Astrocyte of the hippocampus (primary cell): ENCODE data around the gene OSBPL8.
A peak's percentile ranks its signal among the peaks of the same experiment; 100 is the strongest.

ENCODE experiments used
- DNase-seq: peaks from one replicate; pipeline ENCODE4 v3.0.0; 2011; ENCODE audit warnings: low read depth, low spot score

Gene OSBPL8

DNA sequence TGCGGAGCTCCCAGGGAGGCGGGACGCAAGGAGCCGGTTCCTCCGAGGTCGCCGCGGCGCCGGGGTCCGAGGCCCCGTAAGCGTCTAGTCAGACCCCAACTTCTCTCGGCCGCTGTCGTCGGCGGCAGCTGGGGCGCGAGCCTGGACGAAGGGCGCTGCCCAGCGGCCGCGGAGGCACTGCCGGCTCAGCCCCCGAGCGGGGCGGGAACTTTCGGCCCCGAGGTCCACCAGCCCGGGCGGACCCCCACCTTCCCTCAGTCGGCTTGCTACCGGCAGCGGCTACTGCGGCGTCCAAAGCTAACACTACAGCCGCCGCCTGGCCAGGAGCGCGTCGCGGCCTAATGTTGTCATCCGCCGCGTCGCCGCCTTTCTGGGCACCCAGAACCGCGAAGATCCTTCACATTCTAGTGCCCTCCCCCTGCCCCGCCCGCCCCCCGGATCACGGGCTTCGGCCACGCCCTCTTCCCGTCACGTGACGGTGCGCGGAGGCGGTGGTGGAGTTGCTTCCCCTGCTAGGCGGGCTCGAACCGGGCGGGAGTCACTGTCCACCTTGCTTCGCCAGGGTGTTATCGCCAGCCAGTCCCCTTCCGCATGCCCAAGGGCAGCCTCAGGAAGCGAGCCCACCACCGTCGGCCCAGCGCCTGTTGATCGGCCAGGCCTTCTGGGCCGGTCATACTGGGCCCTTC, at the start of gene OSBPL8:
Gene OSBPL8, minus strand, starts transcription at position 372 of the 686 bp plus-strand sequence. CDS start 72,220 bp downstream, outside the sequence.
- DNase-seq: peak; percentile 97

GRCh38 chr12:76608070-76608469, 48.5 kb upstream of the OSBPL8 start:
- no peak for DNase-seq

- DNase-seq: no peak
Observed at GRCh38 chr12:76595056-76595455, 35.5 kb upstream of the OSBPL8 start.

- peak; percentile 72 for DNase-seq
Observed at GRCh38 chr12:76591476-76591875, 31.9 kb upstream of the OSBPL8 start.

- DNase-seq: no peak
Observed at GRCh38 chr12:76590131-76590530, 30.6 kb upstream of the OSBPL8 start.

DNA sequence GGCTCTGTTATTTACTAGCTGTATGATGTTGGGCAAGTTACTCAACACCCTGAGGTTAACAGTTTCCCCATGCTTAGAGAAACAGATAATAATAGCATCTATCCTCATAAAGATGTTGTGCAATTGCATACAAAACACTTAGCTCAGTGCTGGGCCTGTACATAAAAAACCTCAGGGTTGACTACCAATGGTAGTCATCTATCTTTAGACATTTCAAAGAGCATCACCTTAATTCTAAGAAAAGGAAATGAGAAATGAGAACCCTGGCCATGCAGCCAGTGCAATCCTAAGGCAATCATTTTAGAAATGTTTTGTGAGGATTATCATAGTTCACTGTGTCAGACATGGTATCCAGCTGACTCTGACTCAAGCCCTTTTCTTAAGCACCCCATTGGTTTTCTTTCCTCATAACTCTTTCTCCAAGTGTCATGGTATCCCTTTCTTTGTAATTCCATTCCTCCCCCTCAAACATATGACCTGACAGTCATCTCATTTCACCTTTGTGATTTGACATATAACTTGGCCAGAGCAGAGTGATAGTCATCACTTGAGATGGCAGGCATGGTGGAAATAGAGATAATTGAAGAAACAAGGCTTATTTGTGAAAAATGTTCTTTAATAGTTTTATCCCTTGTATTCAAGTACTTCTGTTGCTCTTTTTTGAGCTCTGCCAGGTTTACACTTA, 29.5 kb upstream of the OSBPL8 start:
- no peak for DNase-seq

DNA sequence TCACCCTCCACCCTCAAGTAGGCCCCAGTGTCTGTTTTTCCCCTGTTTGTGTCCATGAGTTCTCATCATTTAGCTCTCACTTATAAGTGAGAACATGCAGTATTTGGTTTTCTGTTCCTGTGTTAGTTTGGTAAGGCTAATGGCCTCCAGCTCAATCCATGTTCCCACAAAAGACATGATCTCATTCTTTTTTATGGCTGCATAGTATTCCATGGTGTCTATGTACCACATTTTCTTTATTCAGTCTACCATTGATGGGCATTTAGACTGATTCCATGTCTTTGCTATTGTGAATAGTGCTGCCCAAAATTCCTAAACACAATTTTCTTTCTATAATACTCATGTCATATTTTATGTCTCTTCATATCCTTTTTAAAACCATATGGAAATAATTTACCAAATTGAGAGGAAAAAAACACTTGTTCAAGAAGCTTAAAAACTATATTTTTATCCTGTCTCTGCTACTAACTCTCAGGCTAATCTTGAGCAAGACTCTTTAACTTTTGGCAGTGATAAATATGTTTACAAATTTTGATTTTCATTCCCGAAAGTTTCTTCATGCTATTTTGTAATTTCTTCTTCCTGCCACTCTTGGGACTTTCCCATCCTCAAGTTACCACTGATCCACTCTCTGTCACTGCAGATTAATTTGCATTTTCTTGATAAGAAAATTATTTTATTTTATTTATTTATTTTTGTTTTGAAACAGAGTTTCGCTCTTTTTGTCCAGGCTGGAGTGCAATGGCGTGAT, 28.0 kb upstream of the OSBPL8 start:
- DNase-seq: no peak

DNA sequence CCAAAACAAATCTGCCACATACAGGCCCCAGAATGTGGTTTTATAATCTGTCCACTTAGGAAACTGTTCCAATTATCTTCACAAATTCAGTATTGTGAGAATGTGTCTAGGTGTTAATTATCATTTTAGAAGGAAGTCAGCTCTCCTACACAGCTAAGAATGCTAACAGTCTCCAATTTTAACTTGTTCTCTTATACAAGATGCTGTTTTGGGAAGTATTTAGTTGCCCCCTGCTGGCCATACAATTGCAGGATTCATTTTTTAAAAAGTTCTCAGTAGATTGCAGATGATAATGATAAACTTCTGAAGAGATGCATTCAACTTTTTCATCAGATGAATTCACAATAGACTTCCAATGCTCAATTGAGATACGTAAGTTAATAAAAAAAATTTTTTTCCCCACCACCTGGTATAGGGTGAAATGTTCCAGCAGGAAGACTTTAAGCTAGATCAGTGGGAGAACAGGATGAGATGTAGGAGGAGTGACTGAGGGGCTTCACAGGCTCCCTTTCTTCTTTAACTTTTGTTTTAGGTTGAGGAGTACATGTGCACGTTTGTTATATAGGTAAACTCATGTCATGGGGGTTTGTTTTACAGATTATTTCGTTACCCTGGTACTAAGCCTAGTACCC, 27.3 kb upstream of the OSBPL8 start:
- DNase-seq: peak; percentile 62

DNA sequence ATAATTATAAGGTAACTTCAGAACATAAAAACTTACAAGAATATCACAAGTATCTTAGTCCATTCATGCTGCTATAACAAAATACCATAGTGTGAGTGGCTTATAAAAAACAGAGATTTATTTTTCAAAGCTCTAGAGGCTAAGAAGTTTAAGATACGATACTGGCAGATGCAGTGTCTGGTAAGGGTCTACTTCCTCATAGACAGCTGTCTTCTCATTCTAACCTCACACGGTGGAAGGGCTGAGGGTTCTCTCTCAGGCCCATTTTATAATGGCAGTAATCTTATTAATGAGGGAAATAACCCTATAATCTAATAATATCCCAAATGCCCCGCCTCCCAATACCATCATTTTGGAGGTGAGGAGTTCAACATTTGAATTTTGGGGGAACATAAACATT, 23.7 kb upstream of the OSBPL8 start:
- DNase-seq: no peak

GRCh38 chr12:76573840-76574373, 14.3 kb upstream of the OSBPL8 start:
- no peak for DNase-seq

DNA sequence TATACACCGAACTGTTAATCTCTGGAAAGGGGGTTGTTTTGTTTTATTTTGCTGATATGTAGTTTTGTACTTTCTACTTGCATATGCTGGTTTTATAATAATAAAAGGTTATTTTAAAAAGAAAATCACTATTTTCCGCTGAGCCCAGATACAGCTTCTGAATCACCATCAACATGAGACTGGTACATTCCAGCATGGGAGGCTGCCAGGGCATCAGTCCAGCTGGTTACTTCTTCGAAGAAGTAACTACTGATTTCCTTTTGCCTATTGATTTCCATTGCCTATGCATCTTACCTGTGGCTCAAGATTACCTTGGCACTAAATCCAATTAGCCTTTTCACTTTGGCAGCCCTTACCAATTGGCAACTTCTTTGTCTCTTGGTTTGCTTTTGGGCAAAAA, 11.7 kb upstream of the OSBPL8 start:
- peak; percentile 57 for DNase-seq

GRCh38 chr12:76569685-76570604, 10.4 kb upstream of the OSBPL8 start:
- DNase-seq: no peak

DNA sequence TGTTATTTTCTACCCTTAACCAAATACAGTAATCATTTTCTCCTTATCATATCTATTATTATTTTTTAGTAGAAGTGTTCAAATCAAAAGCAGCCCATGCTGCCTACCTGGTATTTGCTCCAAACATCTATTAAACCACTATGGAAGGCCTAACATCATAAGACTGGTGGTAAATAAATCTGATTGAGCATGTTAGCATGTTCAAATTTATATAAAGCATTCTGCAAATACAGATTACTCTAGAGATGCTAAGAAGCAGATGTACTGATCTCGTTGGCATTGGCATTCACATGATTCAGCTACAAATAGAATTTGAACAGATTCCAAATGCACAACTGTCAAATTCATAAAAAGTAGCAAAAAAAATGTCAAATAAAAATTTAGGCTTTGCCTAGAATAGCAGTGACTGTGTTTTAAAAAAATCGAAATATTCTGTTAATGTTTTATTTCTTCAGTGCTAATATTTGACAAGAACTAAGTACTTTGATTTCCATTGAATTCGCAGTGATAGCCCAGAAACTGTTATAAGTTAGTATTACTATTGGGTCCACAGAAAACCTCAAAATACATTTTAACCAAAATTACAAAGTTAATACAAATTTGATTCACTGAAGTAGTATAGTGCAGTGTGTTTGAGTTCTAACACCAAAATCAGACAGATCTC, 9.4 kb upstream of the OSBPL8 start:
- DNase-seq: no peak

- DNase-seq: no peak
Observed at GRCh38 chr12:76568130-76568529, 8.6 kb upstream of the OSBPL8 start.

- DNase-seq: no peak
Observed at GRCh38 chr12:76563061-76563460, 3.5 kb upstream of the OSBPL8 start.

- no peak for DNase-seq
Observed at GRCh38 chr12:76562130-76562529, 2.6 kb upstream of the OSBPL8 start.

DNA sequence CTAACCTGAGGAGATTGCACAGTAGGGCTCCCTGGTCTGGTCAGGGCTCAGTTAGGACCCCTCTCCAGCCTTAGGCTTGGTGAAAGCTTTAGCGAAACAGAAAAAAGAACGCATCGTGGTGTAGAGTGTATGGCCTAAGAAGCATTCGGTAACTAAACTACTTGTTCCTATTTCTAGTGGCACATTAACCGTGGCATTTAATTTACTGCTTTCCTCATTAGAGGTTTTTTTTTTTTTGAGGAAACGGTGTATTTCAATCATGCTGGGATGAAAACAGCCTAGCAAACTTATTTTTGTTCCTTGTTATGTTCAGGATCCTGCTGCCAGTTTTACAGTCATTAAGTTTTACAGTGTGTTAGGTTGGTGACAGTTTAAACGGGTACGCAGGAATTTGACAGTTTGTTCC, 518 bp upstream of the OSBPL8 start:
- no peak for DNase-seq

GRCh38 chr12:76558684-76559399, 729 bp downstream of the OSBPL8 start:
- peak; percentile 68 for DNase-seq

DNA sequence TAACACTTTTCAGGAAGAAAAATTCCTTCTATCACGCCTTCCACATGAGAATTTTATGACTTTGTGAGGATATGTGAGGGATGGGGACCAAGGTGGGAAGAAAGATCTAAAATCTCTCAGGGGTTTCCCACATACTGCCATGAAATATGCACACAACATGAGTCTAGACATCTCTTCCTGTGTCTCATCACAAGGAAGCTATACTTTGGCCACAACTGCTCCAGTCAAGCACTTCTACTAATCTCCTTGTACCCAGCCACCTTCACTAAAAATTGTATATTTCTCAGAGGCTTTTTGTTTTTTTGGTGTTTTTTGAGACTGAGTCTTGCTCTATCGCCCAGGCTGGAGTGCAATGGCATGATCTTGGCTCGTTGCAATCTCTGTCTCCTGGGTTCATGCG, 3.2 kb downstream of the OSBPL8 start:
- DNase-seq: no peak

DNA sequence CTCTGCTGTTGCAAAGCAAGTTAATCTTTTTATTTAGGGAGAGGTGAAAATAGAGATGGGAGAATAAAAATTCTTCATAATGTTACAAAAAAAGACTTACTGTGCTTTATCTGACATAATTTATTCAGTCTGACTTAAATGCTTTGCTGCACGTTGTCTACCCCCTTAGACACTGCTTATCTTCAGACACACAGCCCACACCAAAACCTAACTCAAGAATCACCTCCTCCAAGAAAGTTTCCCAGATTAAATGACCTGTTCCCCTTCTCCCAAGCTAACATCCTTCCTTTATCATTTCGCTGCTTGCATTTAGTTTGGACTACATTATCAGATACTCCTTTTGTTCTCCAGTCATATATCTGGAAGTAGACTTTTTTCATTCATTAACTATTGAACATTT, 3.8 kb downstream of the OSBPL8 start:
- DNase-seq: no peak
